Activated CD8-positive, alpha-beta memory T cell treated with anti-CD3 and anti-CD28 coated beads for 1 hour (primary cell): ENCODE measurements around the gene CHST3.
"Not testable (repeated sequence)": the region's sequence is repeated elsewhere in the genome, so short reads cannot be mapped to it uniquely, and the experiment has no call there.

Source experiments
- DNase-seq, 2 donors: peaks; one replicate each; pipeline ENCODE4 v3.0.0-alpha.2; 2020; ENCODE audit warnings: low read depth in 1 of 2; ENCODE audit errors: extremely low read depth in 1 of 2

CHST3 gene

GRCh38 chr10:71972746-71973695, 8.8 kb downstream of the CHST3 start:
- DNase-seq = no peak

GRCh38 chr10:71973777-71974488, 9.7 kb downstream of the CHST3 start:
- no peak for DNase-seq

DNA sequence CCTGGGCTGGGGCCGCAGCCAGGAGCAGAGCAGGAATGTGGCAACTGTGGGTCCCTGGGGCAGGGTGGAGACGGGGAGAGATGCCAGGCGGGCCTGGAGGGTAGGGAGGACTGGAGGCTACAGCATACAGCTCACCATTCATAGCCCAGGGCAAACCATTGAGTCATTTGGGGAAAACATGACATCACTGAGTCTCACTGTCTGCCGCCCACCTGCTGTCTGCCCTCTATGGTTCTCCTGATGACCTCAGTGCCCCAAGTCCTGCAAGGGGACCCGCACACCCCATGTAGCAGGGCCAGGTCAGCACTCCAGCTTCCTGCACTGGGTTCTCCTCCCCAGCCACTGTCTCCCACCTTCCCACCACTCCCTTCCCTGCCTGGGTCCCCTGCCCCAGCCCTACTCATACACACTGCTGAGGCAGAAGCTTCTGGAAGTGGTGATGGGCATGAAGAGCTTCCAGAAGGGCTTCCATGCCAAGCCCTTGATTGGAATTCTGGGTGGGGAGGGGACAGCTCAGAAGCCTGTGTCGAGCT, 10.4 kb downstream of the CHST3 start:
- DNase-seq = no peak

DNA sequence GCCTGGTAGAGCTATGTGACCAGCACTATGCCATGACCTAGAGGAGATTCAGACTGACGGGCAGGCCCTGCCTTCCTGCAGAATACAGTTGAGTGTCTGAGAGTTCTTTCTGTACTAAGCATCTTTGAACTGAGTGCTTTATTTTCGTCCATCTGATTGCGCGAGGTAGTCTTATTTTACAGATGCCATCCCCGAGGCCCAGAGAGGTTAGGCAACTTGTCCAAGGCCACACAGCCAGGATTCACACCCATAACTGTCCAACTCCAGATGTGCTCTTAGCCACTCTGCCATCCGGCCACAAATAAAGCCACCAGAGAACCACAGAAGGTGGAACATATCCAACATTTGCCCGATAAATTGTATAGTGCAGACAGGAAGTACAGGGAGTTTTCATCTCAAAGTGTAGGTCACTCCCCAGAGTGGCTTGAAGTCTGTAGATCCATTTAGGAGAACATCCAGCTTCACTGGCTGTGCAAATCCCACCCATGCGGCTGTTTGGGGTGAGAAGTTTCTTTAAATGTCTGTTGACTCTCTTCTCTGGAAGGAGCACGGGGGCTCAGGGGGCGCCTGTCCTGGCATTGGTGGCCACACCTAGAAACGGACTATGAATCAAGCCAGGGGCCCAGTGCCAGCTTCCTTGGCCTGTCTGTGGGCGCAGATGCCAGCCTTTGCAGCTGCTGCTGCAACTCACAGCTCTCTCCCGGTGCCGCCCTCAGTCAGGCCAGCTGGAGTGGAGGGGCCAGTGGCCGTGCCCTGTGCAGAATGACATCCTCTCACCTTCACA, 11.1 kb downstream of the CHST3 start:
- DNase-seq = no peak

- DNase-seq = no peak
Observed at GRCh38 chr10:71975871-71976725, 11.9 kb downstream of the CHST3 start.

DNA sequence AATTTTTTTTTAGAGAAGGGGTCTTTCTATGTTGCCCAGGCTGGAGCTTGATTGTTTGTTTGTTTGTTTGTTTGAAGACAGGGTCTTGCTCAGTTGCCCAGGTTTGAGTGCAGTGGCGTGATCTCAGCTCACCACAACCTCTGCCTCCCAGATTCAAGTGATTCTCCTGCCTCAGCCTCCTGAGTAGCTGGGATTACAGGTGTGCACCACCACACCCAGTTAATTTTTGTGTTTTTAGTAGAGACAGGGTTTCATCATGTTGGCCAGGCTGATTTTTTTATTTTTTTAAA, 13.4 kb downstream of the CHST3 start:
- DNase-seq = not testable (repeated sequence)

DNA sequence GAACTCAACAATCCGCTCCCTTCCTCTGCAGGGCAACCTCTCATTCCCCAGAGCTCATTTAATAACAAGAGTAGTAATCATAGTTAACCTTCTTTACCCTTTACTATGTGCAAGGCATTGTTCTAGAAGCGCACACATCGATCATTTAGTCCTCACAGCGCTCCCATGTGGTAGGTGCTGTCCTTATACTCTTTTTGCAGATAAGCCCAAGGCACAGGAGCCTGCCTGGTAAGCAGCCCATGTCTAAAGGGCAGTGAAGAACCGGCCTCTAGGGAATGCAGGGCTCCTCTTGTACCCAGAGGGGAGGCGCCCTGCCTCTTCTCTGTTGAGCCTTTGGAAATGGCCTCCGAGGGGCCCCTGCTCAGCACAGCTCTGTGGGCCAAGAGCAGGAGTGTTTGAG, 14.3 kb downstream of the CHST3 start:
- no peak for DNase-seq

- DNase-seq = no peak
Observed at GRCh38 chr10:71978988-71979691, 14.9 kb downstream of the CHST3 start.

DNA sequence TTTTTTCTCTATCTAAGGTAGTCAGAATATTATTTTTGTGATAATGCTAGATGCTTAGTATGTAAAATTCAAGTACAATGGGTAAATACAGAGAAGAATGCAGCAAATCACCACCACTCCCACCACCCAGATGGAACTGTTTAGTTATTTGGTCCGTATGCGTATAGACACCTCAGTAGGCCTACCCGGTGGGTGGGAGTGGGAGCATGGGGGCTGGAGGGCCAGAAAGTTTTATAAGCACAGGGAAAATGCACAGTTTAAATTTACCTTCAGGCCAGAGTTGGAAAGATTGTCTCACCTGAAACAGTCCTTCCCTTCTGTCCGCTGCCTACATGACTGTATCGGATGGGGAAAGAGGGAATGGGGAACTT, 15.5 kb downstream of the CHST3 start:
- no peak for DNase-seq

GRCh38 chr10:71980181-71981014, 16.2 kb downstream of the CHST3 start:
- no peak for DNase-seq

DNA sequence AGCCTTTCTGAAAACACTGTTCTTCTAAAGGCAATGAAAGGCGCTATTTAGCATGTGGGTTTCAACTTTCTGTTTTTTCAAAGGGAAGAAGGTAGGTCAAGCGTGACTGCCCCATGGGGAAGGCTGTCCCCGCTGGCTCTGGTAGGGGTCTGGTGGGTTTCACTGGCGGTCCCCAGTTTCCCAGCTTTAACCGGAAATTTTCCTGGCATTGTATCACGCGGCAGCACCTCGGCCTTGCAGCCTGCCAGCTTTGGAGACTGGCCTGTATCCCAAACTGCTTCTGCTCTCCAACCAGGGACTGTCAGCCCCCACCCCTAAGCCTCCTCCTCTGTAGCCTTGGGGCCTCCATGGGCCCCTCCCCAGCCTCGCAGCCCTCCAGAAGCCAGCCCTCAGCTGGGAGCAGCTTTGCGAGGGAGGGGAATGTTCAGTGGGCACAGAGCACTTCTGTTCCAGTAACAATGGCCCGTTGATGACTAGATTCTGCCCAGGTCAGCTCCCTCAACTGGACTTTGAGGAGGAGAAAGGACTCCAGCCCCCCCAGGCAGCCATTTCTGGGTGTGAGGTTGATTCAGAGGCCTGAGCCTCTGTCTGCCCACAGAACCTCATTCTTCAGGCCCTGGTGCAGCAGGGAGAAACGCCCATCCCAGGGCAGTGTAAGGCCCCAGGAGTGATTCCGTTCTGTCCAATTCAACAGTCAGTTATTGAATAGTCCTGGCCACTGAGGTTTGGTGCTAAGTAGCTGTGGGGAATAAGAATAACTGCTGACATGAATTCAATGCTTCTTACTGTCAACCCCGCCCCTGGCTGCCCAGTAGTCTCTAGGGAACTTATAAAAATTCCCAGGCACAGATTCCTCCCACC, 17.1 kb downstream of the CHST3 start:
- DNase-seq = no peak

DNA sequence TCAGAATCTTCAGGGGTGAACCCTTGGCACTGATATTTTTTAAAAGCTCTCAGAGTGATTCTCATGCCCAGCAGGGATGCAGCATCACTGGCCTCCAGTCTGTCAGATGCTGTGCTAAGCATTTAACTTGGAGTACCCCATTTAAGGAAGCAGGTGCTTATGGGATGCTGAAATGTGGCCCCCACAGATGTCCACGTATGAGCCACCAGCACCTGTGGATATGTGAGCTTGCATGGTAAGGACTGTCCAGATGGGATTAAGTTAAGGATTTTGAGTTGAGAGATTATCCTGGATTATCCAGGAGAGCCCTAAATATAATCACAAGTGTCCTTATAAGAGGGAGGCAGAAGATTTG, 17.7 kb downstream of the CHST3 start:
- no peak for DNase-seq

GRCh38 chr10:71982269-71983178, 18.3 kb downstream of the CHST3 start:
- no peak for DNase-seq

DNA sequence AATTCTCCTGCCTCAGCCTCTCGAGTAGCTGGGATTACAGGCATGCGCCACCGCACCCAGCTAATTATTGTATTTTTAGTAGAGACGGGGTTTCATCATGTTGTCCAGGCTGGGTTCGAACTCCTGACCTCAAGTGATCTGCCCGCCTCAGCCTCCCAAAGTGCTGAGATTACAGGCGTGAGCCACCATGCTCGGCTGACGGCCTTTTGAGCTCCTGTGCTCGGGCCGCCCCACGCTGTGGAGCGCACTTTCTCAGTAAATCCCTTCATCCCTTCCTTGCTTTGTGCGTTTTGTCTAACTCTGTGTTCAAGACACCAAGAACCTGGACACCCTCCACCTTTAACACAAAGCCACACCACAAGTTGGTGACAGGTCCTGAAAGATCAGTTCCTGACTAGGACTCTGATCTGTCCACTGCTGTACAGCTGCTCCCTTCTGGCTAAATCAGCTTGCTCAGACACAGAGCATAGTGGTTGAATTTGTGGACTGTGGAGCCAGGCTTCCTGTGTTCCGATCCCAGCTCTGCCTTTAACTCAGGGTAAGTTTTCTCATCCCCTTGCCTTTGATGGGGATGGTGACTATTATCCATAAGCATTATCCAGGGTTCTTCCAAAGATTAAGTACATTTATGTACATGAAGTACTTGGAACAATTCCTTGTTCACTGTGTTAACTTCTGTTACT, 20.1 kb downstream of the CHST3 start:
- DNase-seq = no peak

DNA sequence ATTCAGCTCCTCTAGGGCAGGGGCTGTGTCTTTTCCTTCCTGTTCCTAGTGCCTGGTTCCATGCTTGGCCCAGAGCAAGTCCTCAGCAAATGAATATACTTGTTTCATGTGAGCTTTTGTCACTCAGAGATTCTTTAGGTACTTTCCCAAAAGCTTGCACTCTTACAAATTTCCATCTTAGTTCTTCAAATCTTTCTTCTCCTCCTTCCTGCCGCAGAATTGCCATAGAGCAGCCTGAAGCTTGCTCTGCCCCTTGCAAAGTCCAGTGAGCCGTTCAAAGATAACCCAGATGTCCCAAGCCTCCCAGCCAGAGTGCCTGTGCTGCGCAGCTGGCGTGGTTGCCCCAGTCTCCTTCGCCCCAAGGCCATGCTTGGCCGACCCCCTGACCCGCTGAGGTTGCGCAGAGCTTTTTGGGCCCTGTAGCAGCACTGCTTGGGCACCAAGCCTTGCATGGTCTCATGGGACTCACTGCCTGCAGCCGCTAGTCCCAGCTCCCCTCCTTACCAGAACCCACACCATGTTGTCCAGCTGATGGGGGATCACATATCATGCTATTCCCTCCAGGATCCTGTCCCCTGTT, 20.7 kb downstream of the CHST3 start:
- no peak for DNase-seq
